Measurements from ENCODE around the gene APLP1.

DNA sequence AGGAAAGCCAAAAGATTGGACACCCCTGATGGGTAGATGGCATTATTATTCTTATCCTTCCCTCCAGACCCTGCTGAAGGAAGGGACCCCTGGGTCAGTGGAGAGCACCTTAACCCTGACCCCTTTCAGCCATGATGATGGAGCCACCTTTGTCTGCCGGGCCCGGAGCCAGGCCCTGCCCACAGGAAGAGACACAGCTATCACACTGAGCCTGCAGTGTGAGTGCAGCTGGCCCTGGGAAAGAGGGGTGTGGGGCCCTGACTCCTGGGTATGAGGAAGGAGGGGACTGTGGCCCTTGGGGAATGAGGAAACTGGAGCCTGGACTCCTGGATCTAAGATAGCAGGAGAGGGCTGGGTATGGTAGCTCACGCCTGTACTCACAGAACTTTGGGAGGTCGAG is 9.0 kb upstream of the APLP1 start:
- TF ChIP-seq, protein P1, sequence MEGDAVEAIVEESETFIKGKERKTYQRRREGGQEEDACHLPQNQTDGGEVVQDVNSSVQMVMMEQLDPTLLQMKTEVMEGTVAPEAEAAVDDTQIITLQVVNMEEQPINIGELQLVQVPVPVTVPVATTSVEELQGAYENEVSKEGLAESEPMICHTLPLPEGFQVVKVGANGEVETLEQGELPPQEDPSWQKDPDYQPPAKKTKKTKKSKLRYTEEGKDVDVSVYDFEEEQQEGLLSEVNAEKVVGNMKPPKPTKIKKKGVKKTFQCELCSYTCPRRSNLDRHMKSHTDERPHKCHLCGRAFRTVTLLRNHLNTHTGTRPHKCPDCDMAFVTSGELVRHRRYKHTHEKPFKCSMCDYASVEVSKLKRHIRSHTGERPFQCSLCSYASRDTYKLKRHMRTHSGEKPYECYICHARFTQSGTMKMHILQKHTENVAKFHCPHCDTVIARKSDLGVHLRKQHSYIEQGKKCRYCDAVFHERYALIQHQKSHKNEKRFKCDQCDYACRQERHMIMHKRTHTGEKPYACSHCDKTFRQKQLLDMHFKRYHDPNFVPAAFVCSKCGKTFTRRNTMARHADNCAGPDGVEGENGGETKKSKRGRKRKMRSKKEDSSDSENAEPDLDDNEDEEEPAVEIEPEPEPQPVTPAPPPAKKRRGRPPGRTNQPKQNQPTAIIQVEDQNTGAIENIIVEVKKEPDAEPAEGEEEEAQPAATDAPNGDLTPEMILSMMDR (conservative IDR thresholded peaks at IDR 0.05; ENCODE audit: low read depth, low read length): no peak
- no peak for TF ChIP-seq POLR2A (IDR thresholded peaks at IDR 0.05; ENCODE audit: low read depth, low read length)
- no peak for TF ChIP-seq SMC3 (IDR thresholded peaks at IDR 0.05; ENCODE audit: low read depth, low read length)
- no peak for TF ChIP-seq CEBPB (IDR thresholded peaks at IDR 0.05; ENCODE audit: low read depth, low read length)
- TF ChIP-seq, protein P2, sequence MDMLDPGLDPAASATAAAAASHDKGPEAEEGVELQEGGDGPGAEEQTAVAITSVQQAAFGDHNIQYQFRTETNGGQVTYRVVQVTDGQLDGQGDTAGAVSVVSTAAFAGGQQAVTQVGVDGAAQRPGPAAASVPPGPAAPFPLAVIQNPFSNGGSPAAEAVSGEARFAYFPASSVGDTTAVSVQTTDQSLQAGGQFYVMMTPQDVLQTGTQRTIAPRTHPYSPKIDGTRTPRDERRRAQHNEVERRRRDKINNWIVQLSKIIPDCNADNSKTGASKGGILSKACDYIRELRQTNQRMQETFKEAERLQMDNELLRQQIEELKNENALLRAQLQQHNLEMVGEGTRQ (IDR thresholded peaks at IDR 0.05; ENCODE audit: low read depth, low read length): no peak

All from IMR-90 (cell line).